Endodermal cell (in vitro differentiated cells): Measurements from ENCODE around the gene SEZ6L. TPM values are rescaled to one million over a fixed set of nuclear protein-coding genes. Genes with fewer than 3 reads are reported as not detected.

Experiments
- DNase-seq: peaks from one replicate; pipeline ENCODE4 v3.0.0-alpha.2; 2017
- H3K27ac ChIP-seq: 2 replicates; pipeline ENCODE4 v1.5.1; 2013; ENCODE audit warnings: mild to moderate bottlenecking, low read depth, low read length, moderate library complexity
- H3K27me3 ChIP-seq: 2 replicates; pipeline ENCODE4 v1.6.1; 2013; ENCODE audit warnings: mild to moderate bottlenecking, low read length, moderate library complexity; ENCODE audit not compliant: insufficient read depth, control insufficient read depth, poor library complexity, severe bottlenecking
- H3K36me3 ChIP-seq: 2 replicates; pipeline ENCODE4 v1.7.0; 2013; ENCODE audit warnings: mild to moderate bottlenecking, low read length, moderate library complexity; ENCODE audit not compliant: control insufficient read depth, insufficient read depth
- H3K4me1 ChIP-seq: one replicate; pipeline ENCODE4 v1.7.0; 2013; ENCODE audit warnings: low read length; ENCODE audit not compliant: control insufficient read depth, insufficient read depth
- H3K4me3 ChIP-seq: 2 replicates; pipeline ENCODE4 v1.5.1; 2013; ENCODE audit warnings: mild to moderate bottlenecking, low read length, moderate library complexity
- H3K9ac ChIP-seq: 2 replicates; pipeline ENCODE4 v1.6.1; 2013; ENCODE audit warnings: mild to moderate bottlenecking, low read length, moderate library complexity; ENCODE audit not compliant: poor library complexity, severe bottlenecking; ENCODE audit errors: extremely low read depth
- H3K9me3 ChIP-seq: 2 replicates; pipeline ENCODE4 v1.6.1; 2013; ENCODE audit warnings: mild to moderate bottlenecking, low read length, moderate library complexity; ENCODE audit not compliant: control insufficient read depth
- H3K27ac Mint-ChIP-seq: 2 replicates; pipeline ENCODE4 v1.8.0; 2020; ENCODE audit warnings: mixed read lengths
- H3K27me3 Mint-ChIP-seq: 2 replicates; pipeline ENCODE4 v1.8.0; 2021; ENCODE audit warnings: mild to moderate bottlenecking, mixed read lengths; ENCODE audit not compliant: insufficient read depth
- H3K36me3 Mint-ChIP-seq: 2 replicates; pipeline ENCODE4 v1.8.0; 2020; ENCODE audit warnings: low read depth, mixed read lengths
- H3K4me1 Mint-ChIP-seq: 2 replicates; pipeline ENCODE4 v1.8.0; 2020; ENCODE audit warnings: mixed read lengths
- H3K4me3 Mint-ChIP-seq: 2 replicates; pipeline ENCODE4 v1.8.0; 2020; ENCODE audit warnings: mild to moderate bottlenecking, moderate library complexity, mixed read lengths
- H3K9me3 Mint-ChIP-seq: 2 replicates; pipeline ENCODE4 v1.8.0; 2020; ENCODE audit warnings: mild to moderate bottlenecking, mixed read lengths
- WGBS, 2 experiments: methylation state at CpG; one replicate each; pipeline versions ENCODE4 v1.1.5 to v1.1.7; 2013; ENCODE audit warnings: missing lambda C conversion rate in 2 of 2, mixed read lengths in 1 of 2; ENCODE audit not compliant: insufficient coverage in 1 of 2, insufficient read length in 1 of 2; 5-methylcytosine and 5-hydroxymethylcytosine counted together
- total RNA-seq, 2 donors: library from RNA; stranded (reverse); fragmentation: NEBNext Ultra II Directional in 1 of 2; extraction: Animal tissue kit (Norgen Biotek cat#: 25700) in 1 of 2; gene quantifications; 2 replicates in 1 of 2; 3 replicates in 1 of 2; pipeline ENCODE4 v1.2.1, GENCODE V29; 2021
- TF ChIP-seq, protein P1 (sequence below): fragments of 200-600 bp; sonication (generic); conservative IDR thresholded peaks from 2 replicates; pipeline ENCODE4 v1.5.0; 2021; ENCODE audit warnings: antibody characterized with exemption, mild to moderate bottlenecking

Gene SEZ6L
- total RNA-seq, 2 donors from 2014 or later: 32.1 to 39.4 TPM

DNA sequence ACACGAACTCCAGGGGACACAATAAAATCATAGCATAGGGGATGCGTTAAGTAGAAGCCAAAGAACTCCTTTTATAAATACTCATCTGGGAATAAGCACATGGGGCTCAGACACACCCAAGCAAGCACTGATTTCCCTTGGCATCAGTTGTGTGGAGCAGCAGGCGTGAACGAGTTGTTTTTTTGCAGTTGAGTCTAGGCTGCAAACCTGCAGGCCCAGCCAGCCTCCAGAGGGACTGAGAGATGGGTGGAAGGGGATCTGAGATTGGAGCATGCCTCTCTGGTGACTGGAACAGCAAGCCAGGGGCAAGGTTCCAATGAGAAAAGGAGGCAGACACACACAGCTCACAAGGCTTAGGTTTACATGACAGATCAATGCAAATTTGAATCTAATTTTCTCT is 27.4 kb upstream of the SEZ6L start:
- H3K27me3 Mint-ChIP-seq: peaks cover 4% of the 10 kb centered on the region
- Histone ChIP-seq H3K27ac (no peak overlapping the region), H3K27me3 (no peaks in the 10 kb centered on the region), H3K4me1 (no peaks in the 10 kb centered on the region), H3K9me3 (no peaks in the 10 kb centered on the region), H3K4me3 (no peak overlapping the region), H3K9ac (no peak overlapping the region), H3K36me3 (no peaks in the 10 kb centered on the region)
- H3K36me3 Mint-ChIP-seq: no peaks in the 10 kb centered on the region
- TF ChIP-seq, protein P1, sequence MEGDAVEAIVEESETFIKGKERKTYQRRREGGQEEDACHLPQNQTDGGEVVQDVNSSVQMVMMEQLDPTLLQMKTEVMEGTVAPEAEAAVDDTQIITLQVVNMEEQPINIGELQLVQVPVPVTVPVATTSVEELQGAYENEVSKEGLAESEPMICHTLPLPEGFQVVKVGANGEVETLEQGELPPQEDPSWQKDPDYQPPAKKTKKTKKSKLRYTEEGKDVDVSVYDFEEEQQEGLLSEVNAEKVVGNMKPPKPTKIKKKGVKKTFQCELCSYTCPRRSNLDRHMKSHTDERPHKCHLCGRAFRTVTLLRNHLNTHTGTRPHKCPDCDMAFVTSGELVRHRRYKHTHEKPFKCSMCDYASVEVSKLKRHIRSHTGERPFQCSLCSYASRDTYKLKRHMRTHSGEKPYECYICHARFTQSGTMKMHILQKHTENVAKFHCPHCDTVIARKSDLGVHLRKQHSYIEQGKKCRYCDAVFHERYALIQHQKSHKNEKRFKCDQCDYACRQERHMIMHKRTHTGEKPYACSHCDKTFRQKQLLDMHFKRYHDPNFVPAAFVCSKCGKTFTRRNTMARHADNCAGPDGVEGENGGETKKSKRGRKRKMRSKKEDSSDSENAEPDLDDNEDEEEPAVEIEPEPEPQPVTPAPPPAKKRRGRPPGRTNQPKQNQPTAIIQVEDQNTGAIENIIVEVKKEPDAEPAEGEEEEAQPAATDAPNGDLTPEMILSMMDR: no peak
- H3K27ac Mint-ChIP-seq: no peak overlapping the region
- DNase-seq: no peak
- peaks cover 3% of the 10 kb centered on the region for H3K4me1 Mint-ChIP-seq
- no peaks in the 10 kb centered on the region for H3K9me3 Mint-ChIP-seq
- WGBS, 2 experiments: 85 to 100% methylated on average over 1 to 4 of the region's 4 CpGs
- no peak overlapping the region for H3K4me3 Mint-ChIP-seq

DNA sequence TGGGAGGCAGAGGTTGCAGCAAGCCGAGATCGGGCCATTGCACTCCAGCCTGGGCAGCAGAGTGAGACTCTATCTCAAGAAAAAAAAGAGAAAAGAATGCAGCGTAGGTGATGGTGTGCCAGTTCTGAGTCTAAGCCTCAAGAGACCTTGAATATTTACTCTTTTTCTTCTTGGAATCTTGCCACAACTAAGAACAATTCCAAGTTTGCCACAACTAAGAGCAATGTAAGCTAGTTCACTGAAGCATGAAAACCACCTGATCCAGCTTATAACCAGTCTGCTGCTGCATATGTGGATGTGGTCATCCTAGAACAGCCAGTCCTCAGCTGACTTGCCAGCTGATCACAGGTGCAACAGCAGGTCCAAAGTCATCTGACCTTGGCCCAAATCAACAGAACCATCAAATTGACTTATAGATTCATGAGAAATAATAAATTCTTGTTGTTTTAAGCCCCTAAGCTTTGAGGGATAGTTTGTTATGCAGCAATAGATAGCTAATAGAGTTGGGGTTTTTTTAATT is 25.4 kb upstream of the SEZ6L start:
- DNase-seq: no peak
- TF ChIP-seq, protein P1: no peak
- H3K4me1 ChIP-seq: no peaks in the 10 kb centered on the region
- H3K27me3 ChIP-seq: no peaks in the 10 kb centered on the region
- H3K36me3 ChIP-seq: no peaks in the 10 kb centered on the region
- Mint-ChIP-seq H3K9me3 (no peaks in the 10 kb centered on the region), H3K27me3 (peaks cover 4% of the 10 kb centered on the region), H3K4me1 (peaks cover 3% of the 10 kb centered on the region), H3K4me3 (no peak overlapping the region), H3K36me3 (no peaks in the 10 kb centered on the region), H3K27ac (no peak overlapping the region)
- H3K4me3 ChIP-seq: no peak overlapping the region
- 88 to 90% methylated on average over 2 to 3 of the region's 3 CpGs for WGBS, 2 experiments
- H3K9ac ChIP-seq: no peak overlapping the region
- no peak overlapping the region for H3K27ac ChIP-seq
- no peaks in the 10 kb centered on the region for H3K9me3 ChIP-seq

- Histone ChIP-seq H3K9me3 (no peaks in the 10 kb centered on the region), H3K4me3 (no peak overlapping the region), H3K4me1 (no peaks in the 10 kb centered on the region), H3K27ac (no peak overlapping the region), H3K9ac (no peak overlapping the region), H3K36me3 (no peaks in the 10 kb centered on the region), H3K27me3 (peaks cover 6% of the 10 kb centered on the region)
- Mint-ChIP-seq H3K4me1 (no peaks in the 10 kb centered on the region), H3K9me3 (no peaks in the 10 kb centered on the region), H3K36me3 (no peaks in the 10 kb centered on the region), H3K27ac (no peak overlapping the region), H3K4me3 (no peak overlapping the region), H3K27me3 (peaks cover 37% of the 10 kb centered on the region)
- DNase-seq: no peak
- TF ChIP-seq, protein P1: no peak
These were observed 9.4 kb upstream of the SEZ6L start for GRCh38 chr22:26159886-26160285.
